RPMI8226 (cell line): ENCODE results near the gene RAB8A.

Experiments
- DNase-seq: peaks from one replicate; pipeline ENCODE4 v3.0.0-alpha.2; 2015

The RAB8A gene

DNA sequence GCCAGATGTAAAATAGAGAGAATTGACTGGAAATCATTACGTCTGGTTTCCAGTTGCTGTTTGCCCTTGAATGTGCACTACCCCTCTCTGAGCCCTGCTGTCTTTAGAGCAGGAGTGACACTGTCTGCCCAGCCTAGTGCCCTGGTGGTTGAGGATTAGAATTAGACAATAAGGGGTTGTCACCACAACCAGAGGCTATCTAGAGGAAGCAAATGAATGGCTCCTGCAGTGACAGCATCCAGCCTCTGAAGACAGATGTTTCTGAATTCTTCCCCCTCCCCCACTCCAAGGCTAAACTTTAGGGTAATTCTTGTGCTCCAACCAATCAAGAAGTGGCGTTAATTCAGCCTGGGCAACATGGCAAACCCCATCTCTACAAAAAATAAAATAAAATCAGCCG is 2.0 kb downstream of the RAB8A start:
- DNase-seq = peak; percentile 40

DNA sequence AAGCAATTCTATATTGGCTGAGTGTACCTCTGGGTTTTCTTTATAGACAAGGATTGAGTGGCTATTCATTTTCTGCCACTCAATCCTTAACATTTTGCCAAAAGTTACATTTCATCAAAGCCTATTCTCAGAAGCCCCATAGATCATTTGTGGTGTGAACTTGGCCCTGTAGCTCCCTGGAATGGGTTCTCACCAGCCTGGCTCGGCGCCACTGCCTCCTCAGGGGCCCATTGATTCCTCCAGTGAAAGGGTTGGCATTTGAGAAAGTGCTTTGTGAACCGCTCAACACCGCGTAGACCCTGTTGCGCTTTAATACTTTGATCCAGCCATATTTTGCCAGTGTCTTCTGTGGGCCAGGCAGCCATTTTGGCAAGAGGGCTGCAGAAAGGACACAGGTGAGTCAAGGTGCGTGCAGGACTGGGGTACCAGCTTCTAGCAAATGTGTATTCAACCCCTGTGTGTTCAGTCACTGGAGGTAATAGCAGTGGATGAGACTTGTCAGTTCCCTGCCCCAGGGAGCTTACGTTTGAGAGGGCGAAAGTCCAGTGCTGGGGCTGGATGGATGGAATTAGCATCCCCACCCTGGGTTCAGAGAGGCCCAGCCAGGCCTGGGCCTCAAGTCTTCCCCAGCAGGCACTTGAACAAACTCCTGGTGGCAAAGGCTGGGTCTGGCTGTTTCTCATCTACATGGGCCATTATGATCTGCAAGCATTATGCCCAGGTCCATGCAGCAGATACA is 3.8 kb downstream of the RAB8A start:
- no peak for DNase-seq

DNA sequence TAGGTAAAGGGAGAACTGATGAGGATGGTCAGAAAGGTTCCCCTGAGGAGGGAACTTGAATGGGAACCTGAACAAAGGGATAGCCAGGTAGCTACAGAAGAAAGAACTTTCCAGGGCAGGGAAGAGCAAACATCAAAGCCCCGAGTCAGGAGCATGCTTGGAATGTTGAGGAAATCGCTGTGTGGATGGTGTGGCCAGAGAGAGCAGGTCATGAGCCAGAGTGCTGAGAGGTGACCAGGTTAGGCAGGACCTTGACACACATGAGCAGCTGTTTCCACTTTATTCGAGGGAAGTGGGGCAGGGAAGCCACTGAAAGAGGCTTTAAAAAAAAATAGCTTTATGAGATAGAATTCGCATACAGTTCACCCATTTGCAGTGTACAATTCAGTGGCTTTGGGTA is 4.4 kb downstream of the RAB8A start:
- DNase-seq = no peak

- DNase-seq = peak; percentile 75
Observed at GRCh38 chr19:16117594-16118033, 5.9 kb downstream of the RAB8A start.

GRCh38 chr19:16118489-16119033 is 6.9 kb downstream of the RAB8A start:
- DNase-seq = peak; percentile 95

- peak; percentile 63 for DNase-seq
Observed at GRCh38 chr19:16119075-16119857, 7.6 kb downstream of the RAB8A start.

DNA sequence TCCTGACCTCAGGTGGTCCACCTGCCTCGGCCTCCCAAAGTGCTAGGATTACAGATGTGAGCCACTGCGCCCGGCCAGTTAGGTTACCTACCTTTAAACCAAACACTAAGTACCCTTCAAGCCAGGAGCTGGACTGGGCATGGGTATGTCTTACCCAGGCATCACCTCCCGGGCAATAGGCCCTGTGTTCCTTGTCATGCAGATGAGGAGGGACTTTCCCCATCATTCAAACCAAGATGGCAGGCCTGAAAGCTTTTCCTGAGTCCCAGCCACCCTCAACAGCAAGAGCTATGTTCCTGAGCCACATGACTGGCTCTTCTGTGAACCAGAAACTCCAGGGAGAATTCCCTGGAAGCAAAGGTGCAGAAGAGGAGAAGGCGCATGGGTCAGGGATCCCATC is 9.5 kb downstream of the RAB8A start:
- no peak for DNase-seq

GRCh38 chr19:16121967-16122366 is 10.3 kb downstream of the RAB8A start:
- no peak for DNase-seq

DNA sequence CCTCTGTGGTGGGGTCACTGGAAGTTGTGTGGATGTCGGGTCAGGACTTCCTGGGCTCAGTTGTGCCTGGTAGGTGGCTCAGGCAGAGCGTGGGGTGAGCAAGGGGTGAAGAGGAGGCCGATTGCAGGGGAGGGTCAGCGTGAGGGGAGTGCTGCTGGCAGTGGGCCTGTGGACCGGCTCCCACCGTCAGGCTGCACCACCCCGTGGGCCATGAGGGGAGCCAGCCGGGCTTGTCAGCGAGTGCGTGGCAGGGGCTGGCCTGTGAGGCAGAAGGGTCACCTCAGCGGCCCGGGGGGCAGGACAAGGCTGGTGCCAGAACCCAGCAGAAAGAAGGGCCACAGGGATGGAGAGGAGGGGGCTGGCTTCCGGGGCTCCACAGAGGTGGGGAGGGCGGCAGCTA is 13.3 kb downstream of the RAB8A start:
- DNase-seq = no peak

DNA sequence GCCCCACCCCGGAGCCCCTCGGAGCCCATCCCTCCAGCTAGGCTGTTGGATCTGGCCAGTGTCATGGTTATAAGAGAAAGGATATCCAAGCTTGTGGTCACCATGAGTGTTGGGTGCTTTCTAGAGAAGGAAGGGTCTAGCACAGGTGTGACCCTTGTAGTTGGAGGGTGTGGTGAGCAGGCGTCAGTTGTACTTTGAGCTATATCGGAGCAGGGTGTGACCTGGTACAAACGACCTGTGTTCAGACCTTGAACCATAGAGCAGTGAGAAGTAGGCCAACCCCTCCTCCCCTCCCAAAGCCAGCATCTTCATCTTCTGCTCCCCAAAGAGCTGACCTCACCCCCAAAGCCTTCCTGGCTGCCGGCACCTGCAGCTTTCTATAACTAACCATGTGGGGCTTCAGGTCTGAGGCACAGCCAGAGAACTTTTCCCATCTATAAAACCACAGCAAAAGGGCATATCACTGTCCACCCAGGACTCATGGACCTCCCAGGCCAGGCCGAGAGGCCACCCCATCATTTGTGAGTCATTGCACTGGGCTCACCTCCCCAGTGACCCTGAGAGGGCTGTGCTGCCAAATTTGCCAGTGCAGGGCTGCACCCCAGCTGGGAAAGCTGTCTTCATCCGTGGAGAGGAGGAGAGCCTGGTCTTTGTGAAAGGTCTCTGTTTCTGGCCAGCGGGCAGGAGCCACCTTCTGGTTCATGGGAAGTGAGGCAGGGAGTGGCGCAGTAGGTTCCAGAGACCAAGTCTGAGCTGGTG is 14.2 kb downstream of the RAB8A start:
- no peak for DNase-seq

GRCh38 chr19:16127080-16127479 is 15.4 kb downstream of the RAB8A start:
- no peak for DNase-seq

GRCh38 chr19:16127776-16128371 is 16.2 kb downstream of the RAB8A start:
- DNase-seq = no peak

- DNase-seq = no peak
Observed at GRCh38 chr19:16131648-16132047, 20.0 kb downstream of the RAB8A start.

GRCh38 chr19:16133818-16134217 is 22.1 kb downstream of the RAB8A start:
- DNase-seq = no peak

DNA sequence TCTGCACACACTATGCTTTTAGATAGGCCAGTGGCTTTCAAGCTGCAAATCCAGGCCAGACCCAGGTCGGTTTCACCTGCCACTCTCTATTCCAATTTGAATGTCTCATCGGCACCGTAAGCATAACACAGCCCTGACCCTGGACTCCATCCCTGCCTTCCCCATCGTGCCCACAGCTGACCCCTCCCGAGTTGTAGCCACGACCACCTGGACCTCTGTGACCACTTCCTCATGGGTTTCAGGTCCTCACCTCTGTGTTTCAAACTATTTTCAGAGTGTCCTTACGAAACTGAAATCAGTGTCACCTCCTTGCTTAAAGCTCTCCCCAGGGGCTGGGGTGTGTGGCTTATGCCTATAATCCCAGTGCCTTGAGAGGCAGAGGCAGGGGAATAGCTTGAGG is 22.8 kb downstream of the RAB8A start:
- peak; percentile 63 for DNase-seq

GRCh38 chr19:16135430-16136127 is 23.9 kb downstream of the RAB8A start:
- no peak for DNase-seq

- no peak for DNase-seq
Observed at GRCh38 chr19:16136185-16136999, 24.7 kb downstream of the RAB8A start.

- DNase-seq = no peak
Observed at GRCh38 chr19:16139752-16140151, 28.1 kb downstream of the RAB8A start.

DNA sequence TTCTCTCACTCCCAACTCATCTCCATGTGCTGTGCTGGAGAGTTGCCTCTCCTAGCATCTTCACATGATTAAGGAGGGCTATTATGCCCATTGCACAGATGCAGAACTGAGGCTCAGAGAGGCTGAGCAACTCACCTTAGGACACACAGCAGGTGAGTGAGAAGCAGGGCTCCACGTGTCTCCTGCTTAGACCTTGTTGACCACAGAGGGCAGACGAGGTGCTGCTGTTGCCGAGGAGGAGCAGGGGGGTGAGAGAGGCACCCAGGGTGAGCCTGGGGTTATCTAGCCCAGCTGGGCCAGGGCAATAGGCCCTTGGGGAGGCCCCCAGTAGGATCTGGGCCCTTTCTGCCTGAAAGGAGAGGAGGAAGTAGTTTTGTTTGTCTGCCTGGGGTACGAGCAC is 29.4 kb downstream of the RAB8A start:
- DNase-seq = peak; percentile 95

- DNase-seq = no peak
Observed at GRCh38 chr19:16142032-16142580, 30.4 kb downstream of the RAB8A start.
